Esophagus muscularis mucosa (tissue), 4 donors: ENCODE results near the gene ABHD12. TPM values are rescaled to one million over a fixed set of nuclear protein-coding genes. Genes with fewer than 3 reads are reported as not detected.

Experiments used
- DNase-seq: peaks from one replicate; pipeline ENCODE4 v3.0.0-alpha.2; 2017; ENCODE audit errors: extremely low spot score
- H3K27ac ChIP-seq, 4 donors: fragments of 200-600 bp; sonication (generic); replicated peaks in 1 of 4; 1 replicate in 3 of 4; 2 replicates in 1 of 4; pipeline ENCODE4 v1.5.1; 2016 to 2019; ENCODE audit warnings: mild to moderate bottlenecking in 1 of 4
- H3K27me3 ChIP-seq, 4 donors: fragments of 200-600 bp; sonication (generic); one replicate each; pipeline versions ENCODE4 v1.5.1 to v1.6.0; 2016 to 2019
- H3K36me3 ChIP-seq, 4 donors: fragments of 200-600 bp; sonication (generic); one replicate each; pipeline ENCODE4 v1.5.1; 2016 to 2019
- H3K4me1 ChIP-seq, 4 donors: fragments of 200-600 bp; sonication (generic); one replicate each; pipeline ENCODE4 v1.5.1; 2016 to 2019
- H3K4me3 ChIP-seq, 4 donors: fragments of 200-600 bp; sonication (generic); 1 replicate in 2 of 4; 2 replicates in 2 of 4; pipeline ENCODE4 v1.5.1; 2016 to 2019; ENCODE audit warnings: mild to moderate bottlenecking in 4 of 4, moderate library complexity in 1 of 4
- H3K9me3 ChIP-seq, 4 donors: fragments of 200-600 bp; sonication (generic); 1 replicate in 3 of 4; 2 replicates in 1 of 4; pipeline ENCODE4 v1.5.1; 2016 to 2019
- CTCF ChIP-seq, 3 experiments: fragments of 200-600 bp in 2 of 3; fragments of 450-650 bp in 1 of 3; sonication (generic) in 2 of 3; IDR thresholded peaks; one replicate each; pipeline ENCODE4 v1.5.1; 2017 to 2019; ENCODE audit warnings: antibody characterized with exemption in 3 of 3, mild to moderate bottlenecking in 2 of 3, moderate library complexity in 1 of 3
- EP300 ChIP-seq: sonication (generic); formaldehyde crosslinking; IDR thresholded peaks from one replicate; pipeline ENCODE4 v1.6.1; 2017; ENCODE audit warnings: antibody characterized with exemption
- POLR2A ChIP-seq: fragments of 450-650 bp; IDR thresholded peaks from one replicate; pipeline ENCODE4 v1.6.1; 2017; ENCODE audit warnings: antibody characterized with exemption, moderate library complexity, mild to moderate bottlenecking, low read depth
- POLR2AphosphoS5 ChIP-seq, 2 donors: sonication (generic); formaldehyde crosslinking; IDR thresholded peaks; one replicate each; pipeline ENCODE4 v1.6.1; 2017; ENCODE audit warnings: antibody characterized with exemption in 2 of 2
- WGBS: methylation state at CpG from one replicate; pipeline ENCODE4 v1.1.5; 2018; 5-methylcytosine and 5-hydroxymethylcytosine counted together
- intact Hi-C: fragments of 100-400 bp; cut with DNase I; formaldehyde crosslinking; loops from one replicate; pipeline ENCODE4 v1.15.1; 2023
- total RNA-seq, 4 donors: library from RNA; depleted of rRNA; stranded (reverse); fragments of >200 nt; gene quantifications; one replicate each; pipeline versions ENCODE4 v1.1.0 to v1.2.1, GENCODE V29; 2016

Gene ABHD12
- total RNA-seq, 4 donors from 2014 or later = 27.0 to 41.6 (median 35.4) TPM

- H3K27me3 ChIP-seq = no peaks in the 10 kb centered on the region
- TF ChIP-seq EP300 = no peak
- peak; percentile 21 to 37 for TF ChIP-seq POLR2AphosphoS5 (IDR thresholded peaks at IDR 0.05)
- no peak for TF ChIP-seq POLR2A
- peak in 2 of 3 experiments; percentile 13 to 27 for TF ChIP-seq CTCF (IDR thresholded peaks at IDR 0.05)
- H3K36me3 ChIP-seq = peaks cover 21 to 82% (median 76%) of the 10 kb centered on the region in 4 donors
- H3K4me3 ChIP-seq = no peak overlapping the region
- H3K4me1 ChIP-seq = peaks cover 42 to 76% (median 59%) of the 10 kb centered on the region in 4 donors
- intact Hi-C loops = loop anchor here (5.0 to 10.0 kb wide), 3 partner anchors 102 to 301 kb away; partner anchors contain the start of gene APMAP
- H3K9me3 ChIP-seq = no peaks in the 10 kb centered on the region
- H3K27ac ChIP-seq = peak overlapping the region; percentile 72 to 77 (median 74)
- DNase-seq = no peak
- 38% methylated on average over 6 of the region's 10 CpGs for WGBS
Observed at GRCh38 chr20:25295386-25296093, 95.1 kb downstream of the ABHD12 start.

DNA sequence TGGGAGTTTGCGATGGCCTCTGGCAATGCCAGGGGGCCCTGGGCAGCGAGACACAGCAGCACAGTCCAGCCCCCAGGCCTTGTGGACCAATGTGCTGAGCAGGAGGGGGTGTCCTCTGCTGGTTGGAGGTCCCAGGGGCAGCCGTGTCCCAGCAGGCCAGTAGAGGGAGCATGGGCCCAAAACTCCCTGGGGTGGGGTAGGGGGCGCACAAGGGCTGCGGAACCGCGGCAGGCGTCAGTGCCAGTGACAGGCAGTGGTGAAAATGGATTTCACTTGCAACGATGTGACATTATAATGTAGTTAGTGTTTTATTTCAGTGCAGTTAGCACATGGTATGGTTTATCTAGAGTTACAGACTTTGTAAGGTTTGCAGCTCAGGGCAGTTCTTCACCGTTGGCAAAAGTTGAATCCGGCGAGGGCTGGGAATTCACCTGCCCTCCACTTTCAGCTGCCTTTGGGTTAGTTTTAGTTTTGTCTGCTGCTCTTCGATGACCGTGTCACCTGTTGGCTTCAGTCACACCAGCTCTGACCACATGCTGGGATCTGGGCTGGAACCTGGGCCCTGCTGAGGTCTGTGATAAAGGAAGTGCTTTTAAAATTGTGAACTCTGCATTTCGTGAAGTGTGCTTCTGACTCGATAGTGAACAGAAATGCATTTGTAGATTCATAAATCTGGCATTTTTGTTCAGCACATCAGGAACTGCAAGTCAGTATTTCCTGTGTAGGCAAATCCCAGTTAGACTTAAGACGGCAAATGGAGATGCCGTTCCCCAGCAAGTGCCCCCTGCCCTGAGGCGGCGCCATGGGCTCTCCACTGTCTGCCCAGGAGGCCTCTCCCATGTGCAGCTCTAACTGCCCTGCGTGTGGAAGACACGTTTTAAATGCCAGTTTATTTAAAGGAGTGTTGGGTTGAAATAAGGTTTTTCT is 95.9 kb downstream of the ABHD12 start:
- DNase-seq = no peak
- TF ChIP-seq CTCF (IDR thresholded peaks at IDR 0.05) (peak; percentile 61 to 69 (median 68)), EP300 (no peak), POLR2AphosphoS5 (IDR thresholded peaks at IDR 0.05) (peak in 1 of 2 donors; percentile 24)
- Histone ChIP-seq H3K36me3 (peaks cover 29 to 88% (median 76%) of the 10 kb centered on the region in 4 donors), H3K27ac (peak overlapping the region; percentile 72 to 77 (median 74)), H3K4me3 (no peak overlapping the region), H3K27me3 (no peaks in the 10 kb centered on the region), H3K4me1 (peaks cover 42 to 68% (median 57%) of the 10 kb centered on the region in 4 donors), H3K9me3 (no peaks in the 10 kb centered on the region)
- 43% methylated on average over 21 of the region's 22 CpGs for WGBS
- intact Hi-C loops = loop anchor here (5.0 to 10.0 kb wide), 3 partner anchors 103 to 300 kb away; partner anchors contain the start of gene APMAP

GRCh38 chr20:25293910-25294458 is 96.7 kb downstream of the ABHD12 start:
- 84% methylated on average over 11 of the region's 13 CpGs for WGBS
- H3K9me3 ChIP-seq = no peaks in the 10 kb centered on the region
- TF ChIP-seq CTCF (IDR thresholded peaks at IDR 0.05) (no peak), EP300 (no peak), POLR2A (no peak), POLR2AphosphoS5 (IDR thresholded peaks at IDR 0.05) (no peak)
- intact Hi-C loops = loop anchor here (10.0 kb wide), 2 partner anchors 229 to 299 kb away; partner anchors contain the start of gene APMAP
- DNase-seq = no peak
- H3K4me1 ChIP-seq = peaks cover 42 to 66% (median 57%) of the 10 kb centered on the region in 4 donors
- H3K36me3 ChIP-seq = peaks cover 33 to 88% (median 81%) of the 10 kb centered on the region in 4 donors
- no peaks in the 10 kb centered on the region for H3K27me3 ChIP-seq
- H3K27ac ChIP-seq = peak overlapping the region; percentile 72 to 77 (median 74)
- H3K4me3 ChIP-seq = no peak overlapping the region

DNA sequence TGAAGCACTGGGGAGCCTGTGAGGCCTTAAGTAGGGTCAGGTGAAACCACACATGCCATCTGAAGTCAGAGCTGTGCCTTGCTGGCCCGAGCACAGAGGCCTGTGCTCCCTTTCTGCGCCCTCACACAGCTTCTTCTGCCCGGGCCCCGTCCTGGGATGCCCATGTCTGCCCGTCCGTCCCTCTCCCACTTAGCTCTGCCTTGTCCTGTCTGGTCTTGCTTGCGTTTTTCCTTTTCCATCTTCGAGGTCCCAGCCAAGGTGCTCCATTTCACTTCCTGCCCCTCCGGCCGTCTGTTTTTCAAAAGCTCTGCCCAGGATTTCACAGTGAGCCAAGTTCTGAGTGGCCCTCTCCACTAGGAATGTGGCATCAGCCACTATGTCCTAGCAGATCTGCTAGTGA is 97.1 kb downstream of the ABHD12 start:
- TF ChIP-seq POLR2A = no peak
- no peak for TF ChIP-seq POLR2AphosphoS5 (IDR thresholded peaks at IDR 0.05)
- TF ChIP-seq EP300 = no peak
- TF ChIP-seq CTCF (IDR thresholded peaks at IDR 0.05) = no peak
- H3K27me3 ChIP-seq = no peaks in the 10 kb centered on the region
- 70% methylated on average over 10 of the region's 10 CpGs for WGBS
- H3K27ac ChIP-seq = peak overlapping the region; percentile 72 to 77 (median 74)
- no peak overlapping the region for H3K4me3 ChIP-seq
- H3K4me1 ChIP-seq = peaks cover 42 to 66% (median 57%) of the 10 kb centered on the region in 4 donors
- H3K9me3 ChIP-seq = no peaks in the 10 kb centered on the region
- peaks cover 38 to 88% (median 82%) of the 10 kb centered on the region in 4 donors for H3K36me3 ChIP-seq
- intact Hi-C loops = loop anchor here (10.0 kb wide), 2 partner anchors 229 to 299 kb away; partner anchors contain the start of gene APMAP
- no peak for DNase-seq
